Osteoblast (primary cell): ENCODE data around the gene CCDC88B. TPM values are rescaled to one million over a fixed set of nuclear protein-coding genes. Genes with fewer than 3 reads are reported as not detected.
"Not testable (repeated sequence)": the region's sequence is repeated elsewhere in the genome, so short reads cannot be mapped to it uniquely, and the experiment has no call there.

ENCODE experiments used
- DNase-seq: peaks from one replicate; pipeline ENCODE4 v3.0.0; 2011; ENCODE audit warnings: low spot score, mixed read lengths; ENCODE audit not compliant: insufficient read length; ENCODE audit errors: missing footprints
- H2AFZ ChIP-seq: 2 replicates; pipeline ENCODE4 v1.6.0; 2011; ENCODE audit warnings: mild to moderate bottlenecking, low read length
- H3K27ac ChIP-seq: 2 replicates; pipeline ENCODE4 v1.5.1; 2011; ENCODE audit warnings: mild to moderate bottlenecking, low read depth, low read length, moderate library complexity
- H3K27me3 ChIP-seq: 2 replicates; pipeline ENCODE4 v1.6.0; 2012; ENCODE audit warnings: mild to moderate bottlenecking, control low read depth, inconsistent platforms, low read length, moderate library complexity; ENCODE audit not compliant: insufficient read depth
- H3K36me3 ChIP-seq: 2 replicates; pipeline ENCODE4 v1.5.1; 2011; ENCODE audit warnings: mild to moderate bottlenecking, low read length, control low read depth, moderate library complexity; ENCODE audit not compliant: insufficient read depth
- H3K4me1 ChIP-seq: 2 replicates; pipeline ENCODE4 v1.5.1; 2011; ENCODE audit warnings: mild to moderate bottlenecking, low read length, control low read depth, moderate library complexity; ENCODE audit not compliant: insufficient read depth
- H3K4me2 ChIP-seq: 2 replicates; pipeline ENCODE4 v1.6.0; 2011; ENCODE audit warnings: mild to moderate bottlenecking, low read length; ENCODE audit not compliant: insufficient read depth
- H3K4me3 ChIP-seq: fragments of 200-600 bp; sonication (generic); 3 replicates; pipeline ENCODE4 v1.5.1; 2012; ENCODE audit warnings: mild to moderate bottlenecking, low read length, inconsistent platforms; ENCODE audit not compliant: insufficient read depth
- H3K79me2 ChIP-seq: 2 replicates; pipeline ENCODE4 v1.6.0; 2012; ENCODE audit warnings: mild to moderate bottlenecking, low read length, control low read depth, inconsistent platforms; ENCODE audit not compliant: insufficient read depth
- H3K9me3 ChIP-seq: 2 replicates; pipeline ENCODE4 v1.5.1; 2011; ENCODE audit warnings: low read depth, low read length, control low read depth
- H4K20me1 ChIP-seq: 2 replicates; pipeline ENCODE4 v1.6.0; 2012; ENCODE audit warnings: mild to moderate bottlenecking, low read length, control low read depth; ENCODE audit not compliant: insufficient read depth
- CTCF ChIP-seq: IDR thresholded peaks from 2 replicates; pipeline ENCODE4 v1.5.1; 2011; ENCODE audit warnings: mild to moderate bottlenecking, low read depth, low read length, moderate library complexity; ENCODE audit errors: extremely low read depth
- total RNA-seq: library from RNA; depleted of rRNA; stranded (reverse); fragments of >200 nt; gene quantifications from 2 replicates; pipeline ENCODE4 v1.2.3, GENCODE V29; 2012

The CCDC88B gene
- total RNA-seq, 1 donor = 1.4 TPM

DNA sequence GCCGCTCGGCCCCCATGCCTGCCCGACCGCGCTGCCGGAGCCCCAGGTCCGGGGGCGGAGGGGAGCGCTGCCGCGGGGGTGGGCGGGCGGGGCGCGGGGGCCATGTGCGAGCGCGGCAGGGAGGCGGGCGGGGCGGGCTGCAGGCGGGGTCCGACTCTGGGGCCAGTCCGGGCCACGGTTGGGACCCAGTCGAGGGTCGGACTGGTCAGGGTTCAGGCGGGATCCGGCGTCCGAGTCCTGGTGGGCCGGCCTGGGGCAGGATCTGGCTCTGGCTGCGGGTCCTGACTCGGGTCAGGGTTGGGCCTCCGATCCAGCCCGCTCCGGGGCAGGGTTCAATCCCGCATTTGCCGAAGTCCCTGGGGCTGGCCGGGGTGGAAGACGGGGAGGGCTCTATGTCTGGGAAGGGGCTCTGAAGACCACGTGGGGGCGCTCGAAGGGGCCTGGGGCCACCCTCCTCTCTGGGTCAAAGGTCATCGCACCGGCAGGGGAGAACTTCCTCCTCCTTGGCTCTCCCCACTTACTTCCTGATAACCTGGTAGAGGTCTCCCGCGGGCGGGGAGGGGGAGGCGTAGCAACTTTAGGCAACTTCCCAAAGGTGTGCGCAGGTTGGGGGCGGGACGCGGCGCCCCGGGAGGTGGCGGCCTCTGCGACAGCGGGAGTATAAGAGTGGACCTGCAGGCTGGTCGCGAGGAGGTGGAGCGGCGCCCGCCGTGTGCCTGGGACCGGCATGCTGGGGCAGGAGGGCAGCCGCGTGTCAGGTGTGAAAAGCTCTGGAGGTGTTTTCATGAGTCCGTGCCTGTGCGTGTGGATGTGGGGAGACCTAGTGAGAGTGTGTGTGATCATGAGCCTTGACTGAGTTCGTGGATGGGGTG, 34.1 kb upstream of the CCDC88B start:
- Histone ChIP-seq H3K4me2 (peak overlapping the region; percentile 91), H3K4me1 (peaks cover 15% of the 10 kb centered on the region), H3K4me3 (peak overlapping the region; percentile 82), H3K27ac (peak overlapping the region; percentile 51), H3K9me3 (no peaks in the 10 kb centered on the region), H4K20me1 (peaks cover 4% of the 10 kb centered on the region), H2AFZ (peak overlapping the region; percentile 72), H3K27me3 (peaks cover under 1% of the 10 kb centered on the region), H3K36me3 (no peaks in the 10 kb centered on the region), H3K79me2 (peaks cover 14% of the 10 kb centered on the region)
- DNase-seq = peak; percentile 86
- TF ChIP-seq CTCF = peak; percentile 31

- Histone ChIP-seq H3K9me3 (no peaks in the 10 kb centered on the region), H3K4me2 (peak overlapping the region; percentile 91), H4K20me1 (peaks cover 4% of the 10 kb centered on the region), H3K4me3 (peak overlapping the region; percentile 82), H3K4me1 (peaks cover 15% of the 10 kb centered on the region), H3K27ac (peak overlapping the region; percentile 51), H3K36me3 (no peaks in the 10 kb centered on the region), H3K27me3 (no peaks in the 10 kb centered on the region), H3K79me2 (peaks cover 16% of the 10 kb centered on the region), H2AFZ (peak overlapping the region; percentile 72)
- TF ChIP-seq CTCF = no peak
- DNase-seq = no peak
Observed at GRCh38 chr11:64306563-64306875, 33.5 kb upstream of the CCDC88B start.

DNA sequence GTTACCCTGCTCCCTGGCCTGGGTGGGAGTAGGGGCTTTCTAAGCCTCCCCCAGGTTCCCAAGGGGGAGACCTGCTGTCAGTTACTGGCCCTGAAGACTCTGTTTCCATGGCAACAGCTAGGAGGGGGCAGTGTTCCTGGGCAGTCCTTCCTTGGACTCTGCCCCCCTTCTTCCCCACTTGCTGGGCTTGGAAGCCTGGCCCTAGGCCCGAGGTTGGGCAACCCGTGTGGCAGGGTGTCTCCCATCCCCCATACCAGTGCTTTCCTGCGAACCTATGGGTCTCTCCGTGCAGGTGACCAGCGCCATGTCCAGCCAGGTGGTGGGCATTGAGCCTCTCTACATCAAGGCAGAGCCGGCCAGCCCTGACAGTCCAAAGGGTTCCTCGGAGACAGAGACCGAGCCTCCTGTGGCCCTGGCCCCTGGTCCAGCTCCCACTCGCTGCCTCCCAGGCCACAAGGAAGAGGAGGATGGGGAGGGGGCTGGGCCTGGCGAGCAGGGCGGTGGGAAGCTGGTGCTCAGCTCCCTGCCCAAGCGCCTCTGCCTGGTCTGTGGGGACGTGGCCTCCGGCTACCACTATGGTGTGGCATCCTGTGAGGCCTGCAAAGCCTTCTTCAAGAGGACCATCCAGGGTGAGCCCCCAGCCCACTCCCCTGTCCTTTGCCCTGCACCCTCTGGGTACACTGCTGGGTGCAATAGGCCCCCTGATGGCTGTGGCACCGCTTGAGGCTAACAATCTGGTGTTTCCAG, 33.0 kb upstream of the CCDC88B start:
- H4K20me1 ChIP-seq = peaks cover 4% of the 10 kb centered on the region
- H3K4me2 ChIP-seq = peak overlapping the region; percentile 91
- no peaks in the 10 kb centered on the region for H3K36me3 ChIP-seq
- H3K79me2 ChIP-seq = peaks cover 16% of the 10 kb centered on the region
- H3K27me3 ChIP-seq = no peaks in the 10 kb centered on the region
- no peaks in the 10 kb centered on the region for H3K9me3 ChIP-seq
- no peak overlapping the region for H2AFZ ChIP-seq
- TF ChIP-seq CTCF = no peak
- peak overlapping the region; percentile 82 for H3K4me3 ChIP-seq
- H3K27ac ChIP-seq = peak overlapping the region; percentile 51
- DNase-seq = peak; percentile 78
- H3K4me1 ChIP-seq = peaks cover 15% of the 10 kb centered on the region

GRCh38 chr11:64307795-64308194, 32.2 kb upstream of the CCDC88B start:
- not testable (repeated sequence) for H3K4me3 ChIP-seq, H3K9me3 ChIP-seq, H3K4me2 ChIP-seq, H3K27me3 ChIP-seq, H3K36me3 ChIP-seq, DNase-seq, H2AFZ ChIP-seq, H3K27ac ChIP-seq, H4K20me1 ChIP-seq
- Histone ChIP-seq H3K4me1 (peaks cover 15% of the 10 kb centered on the region), H3K79me2 (peaks cover 21% of the 10 kb centered on the region)
